HG03571 (cell line): Measurements from ENCODE around the gene SLC24A3.

Experiments used
- ATAC-seq: cut with Tn5 transposase; IDR thresholded peaks from one replicate; pipeline ENCODE4 v1.9.1; 2021; ENCODE audit not compliant: unreplicated experiment

Gene SLC24A3

DNA sequence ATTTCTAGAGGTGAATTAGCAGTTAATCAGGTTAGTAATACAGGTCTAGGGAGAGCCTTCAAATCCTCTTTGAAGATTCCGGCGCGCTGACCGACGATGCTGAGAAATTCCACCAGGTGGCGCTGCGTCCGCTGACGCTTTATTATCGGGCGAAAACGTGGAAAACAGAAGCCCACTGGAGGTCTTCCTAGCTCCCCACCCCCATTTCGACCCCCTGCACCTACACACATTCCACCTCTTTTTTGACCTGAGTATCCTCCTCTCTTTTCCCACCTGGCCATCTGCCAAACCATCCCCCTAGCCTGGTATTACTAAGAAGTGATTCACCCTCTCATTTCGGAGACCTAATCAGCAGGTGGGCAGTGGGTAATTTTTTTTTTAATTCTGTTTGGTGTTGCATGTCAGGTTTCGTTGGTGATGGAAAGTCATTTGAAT is 480.3 kb downstream of the SLC24A3 start:
- ATAC-seq, result no peak

DNA sequence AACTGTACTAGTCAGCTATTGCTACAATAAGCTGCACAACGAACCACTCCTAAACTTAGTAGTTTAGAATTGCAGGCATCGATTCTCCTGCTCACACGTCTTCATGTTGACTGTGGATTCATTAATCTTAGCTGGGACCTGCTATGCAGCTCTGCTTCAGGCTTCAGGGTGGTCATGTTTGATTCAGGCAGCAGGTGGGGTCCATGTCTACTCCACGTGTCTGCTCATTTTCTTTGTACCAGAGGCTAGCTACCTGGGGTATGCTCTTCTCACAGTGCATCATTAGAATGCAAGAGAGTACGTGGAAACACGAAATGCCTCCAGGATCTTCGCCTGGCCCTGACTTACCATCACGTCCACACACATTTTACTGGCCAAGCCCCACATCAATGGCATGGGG is 481.1 kb downstream of the SLC24A3 start:
- ATAC-seq, result no peak

DNA sequence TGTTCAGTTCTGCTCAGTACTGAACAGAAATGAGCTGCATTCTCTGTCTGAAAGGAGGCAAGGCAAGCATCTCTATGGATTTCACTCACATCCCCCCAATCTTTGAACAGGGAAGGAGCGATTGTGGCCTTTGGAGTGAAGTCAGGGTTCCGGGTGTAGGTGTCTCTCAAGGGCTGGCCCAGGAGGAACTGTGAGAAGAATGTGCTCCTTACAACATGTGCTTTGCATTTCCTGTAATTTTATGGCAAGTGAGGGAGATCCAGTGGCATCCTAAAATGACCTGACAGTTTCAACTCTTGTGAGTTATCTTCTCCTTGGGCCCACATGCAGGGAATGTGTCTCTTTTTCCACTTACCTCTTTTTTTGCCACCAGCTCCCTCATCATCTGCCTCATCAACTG is 482.6 kb downstream of the SLC24A3 start:
- no peak for ATAC-seq

DNA sequence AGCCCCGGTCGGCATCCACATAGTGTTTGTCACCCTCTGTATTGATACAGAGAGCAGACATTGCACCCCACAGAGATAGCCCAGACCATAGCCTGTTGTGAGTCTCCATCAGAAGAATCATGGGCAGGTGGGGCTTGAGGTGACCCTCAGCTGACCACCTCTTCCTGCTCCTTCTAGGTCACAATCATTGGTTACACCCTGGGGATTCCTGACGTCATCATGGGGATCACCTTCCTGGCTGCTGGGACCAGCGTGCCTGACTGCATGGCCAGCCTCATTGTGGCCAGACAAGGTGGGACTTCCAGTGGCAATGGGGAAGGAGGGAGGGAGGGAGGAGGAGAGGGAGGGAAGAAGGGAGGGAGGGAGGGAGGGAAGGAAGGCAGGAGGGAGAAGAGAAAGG is 484.2 kb downstream of the SLC24A3 start:
- no peak for ATAC-seq

DNA sequence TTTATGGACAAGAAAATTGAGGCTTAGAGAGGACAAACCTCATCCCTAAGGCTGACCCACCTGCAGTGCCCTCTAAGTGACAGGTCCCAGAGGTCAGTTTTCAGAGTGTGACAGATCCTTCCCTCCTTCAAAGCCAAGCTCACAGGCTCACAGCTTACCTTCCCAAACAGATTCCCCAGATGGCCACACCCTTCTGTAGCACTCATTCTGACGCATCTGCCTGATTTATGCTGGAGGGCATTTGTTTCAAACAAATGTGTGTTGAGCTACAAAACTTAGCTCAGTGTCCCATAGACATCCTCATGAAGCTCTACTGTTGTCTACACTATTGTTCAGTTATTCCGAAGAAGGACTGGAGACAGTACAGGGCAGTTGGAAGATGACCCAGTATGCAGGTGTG is 485.0 kb downstream of the SLC24A3 start:
- no peak for ATAC-seq

DNA sequence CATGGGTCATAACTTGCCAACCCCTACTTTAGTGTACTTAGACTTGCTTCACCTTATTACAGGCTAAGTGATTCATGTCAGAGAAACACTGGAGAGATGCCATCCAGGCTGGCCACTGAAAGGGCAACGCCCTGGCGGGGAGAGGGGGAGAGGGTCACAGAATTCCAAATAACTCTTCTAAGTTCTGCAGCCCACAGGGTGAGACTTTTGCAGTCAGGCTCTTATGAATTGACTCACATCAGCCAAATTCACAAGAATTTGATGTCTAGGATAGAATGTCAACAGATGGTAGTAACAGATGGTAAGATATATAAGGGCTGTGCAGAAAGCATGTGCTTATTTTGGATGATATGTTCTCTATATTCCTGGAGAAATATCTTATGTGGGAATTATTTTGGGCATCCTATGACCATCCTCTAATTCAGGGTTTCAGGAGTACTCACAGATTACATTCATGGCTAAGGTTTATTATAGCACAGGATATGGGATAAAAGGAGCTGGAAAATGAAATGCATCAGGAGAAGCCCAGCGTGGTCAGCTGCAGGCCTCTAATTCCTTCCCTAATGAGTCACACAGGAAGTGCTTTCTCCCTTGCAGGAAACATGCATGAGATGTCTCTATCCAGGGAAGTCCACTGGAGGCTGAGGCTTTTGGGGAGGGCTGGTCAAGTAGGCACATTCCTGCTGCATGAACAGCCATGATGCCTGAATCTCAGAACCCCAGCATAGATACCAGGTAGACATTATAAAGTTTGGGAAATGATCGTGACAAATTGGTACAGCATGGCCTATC is 486.9 kb downstream of the SLC24A3 start:
- no peak for ATAC-seq

DNA sequence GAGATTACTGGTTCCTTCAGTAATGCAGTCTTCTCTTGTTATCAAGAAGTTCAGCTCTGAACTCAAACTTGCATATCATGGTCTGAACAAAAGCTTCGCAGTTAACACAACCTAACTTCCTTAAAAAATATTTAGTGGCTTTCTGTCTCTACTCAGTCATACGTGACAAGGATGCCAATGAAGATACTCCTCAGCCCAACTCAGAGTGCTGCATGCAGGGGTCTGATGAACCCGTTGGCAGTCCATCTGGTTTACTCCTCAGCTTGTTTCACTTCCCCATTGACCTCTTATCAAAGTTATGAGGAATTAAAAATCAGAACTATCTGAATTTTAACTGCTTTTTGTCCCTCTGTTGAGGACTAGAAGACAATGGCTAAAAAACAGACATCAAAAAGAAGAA is 489.0 kb downstream of the SLC24A3 start:
- no peak for ATAC-seq

DNA sequence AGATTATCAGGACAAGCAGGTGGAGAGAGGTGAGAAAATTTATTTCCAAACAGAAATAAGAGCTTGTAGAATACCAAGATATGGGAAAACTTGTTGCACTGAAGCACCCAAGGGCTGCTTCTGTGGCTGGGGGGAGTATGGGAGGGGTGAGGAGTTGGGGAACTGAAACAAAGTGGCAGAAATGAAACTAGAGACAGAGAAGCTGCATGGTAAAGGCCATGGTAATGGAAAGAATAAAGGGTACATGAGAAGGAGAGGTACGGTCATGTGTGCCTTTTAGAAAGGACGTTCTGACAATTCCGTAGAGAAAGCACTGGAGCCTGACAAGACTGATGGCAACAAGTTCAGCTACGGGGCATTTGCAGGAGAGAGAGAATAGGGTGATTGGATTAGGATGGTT is 494.0 kb downstream of the SLC24A3 start:
- ATAC-seq, result peak; percentile 68

DNA sequence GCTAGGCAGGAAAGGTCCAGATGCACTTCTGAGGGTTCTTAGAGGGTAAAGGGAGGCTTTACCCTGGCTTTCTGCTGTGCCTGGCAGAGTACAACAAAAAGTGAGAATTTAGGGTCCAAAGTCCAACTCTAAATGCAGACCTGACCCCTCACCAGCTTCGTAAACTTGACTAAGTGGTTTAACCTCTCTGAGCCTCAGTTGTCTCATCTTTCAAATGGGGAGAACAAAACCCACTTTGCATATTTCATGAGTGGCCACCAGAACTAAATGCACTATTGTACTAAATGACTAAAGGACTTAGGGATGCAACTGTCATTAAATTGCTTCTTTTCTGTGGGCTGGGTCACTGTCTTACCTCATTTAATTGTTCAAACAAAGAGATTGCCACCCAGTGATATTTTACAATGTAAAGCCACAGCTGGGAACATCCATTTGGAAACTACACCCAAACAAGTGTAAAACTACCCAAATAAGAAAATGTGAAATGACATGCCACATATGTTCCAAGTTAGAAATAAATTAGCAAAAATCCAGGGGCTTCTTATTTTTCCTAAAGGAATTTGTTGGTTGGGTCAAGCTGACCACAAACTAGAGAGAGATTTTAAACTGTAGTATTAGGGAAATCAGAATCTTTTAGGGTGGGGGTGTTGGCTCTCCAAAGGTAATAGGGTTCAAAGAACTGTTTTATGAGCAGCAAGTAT is 497.3 kb downstream of the SLC24A3 start:
- no peak for ATAC-seq

DNA sequence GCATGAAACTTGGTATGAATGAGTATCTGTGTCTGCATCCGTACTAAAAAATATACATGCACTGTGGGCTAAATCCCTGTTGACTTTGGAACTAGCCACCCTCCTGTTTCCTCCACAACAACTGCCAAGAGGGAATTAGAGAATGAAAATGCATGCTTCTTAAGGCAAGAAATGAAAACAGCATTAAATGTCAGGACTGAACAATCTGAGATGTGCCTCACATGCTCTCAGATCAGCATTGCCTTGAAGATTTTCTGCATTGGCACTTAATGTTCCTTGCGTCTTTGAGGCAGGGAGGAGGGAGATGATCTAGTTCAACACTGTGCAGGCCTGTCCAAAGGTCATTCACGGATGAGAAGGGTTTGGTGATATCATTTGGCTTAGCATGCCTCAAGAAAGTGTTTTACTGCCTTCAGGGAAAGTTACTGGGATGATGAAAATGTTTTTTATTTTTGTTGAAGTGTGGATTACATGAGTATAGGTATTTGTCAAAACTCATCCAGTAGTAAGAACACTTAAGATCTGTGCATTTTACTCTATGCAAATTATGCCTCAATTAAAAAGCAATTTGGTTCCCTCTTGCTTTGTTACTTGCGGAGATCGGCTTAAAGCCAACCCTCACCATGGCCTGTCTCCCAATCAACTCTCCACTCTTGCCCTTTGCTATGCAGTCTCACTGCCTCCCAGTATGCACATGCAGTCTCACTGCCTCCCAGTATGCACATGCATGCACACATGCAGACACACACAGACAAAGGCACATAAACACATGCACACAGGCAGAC is 498.1 kb downstream of the SLC24A3 start:
- ATAC-seq, result no peak

DNA sequence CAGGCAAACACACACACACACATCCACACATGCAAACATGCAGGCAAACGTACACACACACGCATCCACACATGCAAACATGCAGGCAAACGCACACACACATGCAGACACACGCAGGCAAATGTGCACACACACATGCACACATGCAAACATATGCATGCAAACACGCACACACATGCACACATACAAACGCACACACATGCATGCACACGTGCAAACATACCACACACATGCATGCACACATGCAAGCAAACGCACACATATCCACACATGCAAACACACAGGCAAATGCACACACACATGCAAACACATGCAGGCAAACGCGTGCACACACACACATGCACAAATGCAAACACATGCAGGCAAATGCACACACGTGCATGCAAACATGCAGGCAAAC is 498.7 kb downstream of the SLC24A3 start:
- no peak for ATAC-seq

DNA sequence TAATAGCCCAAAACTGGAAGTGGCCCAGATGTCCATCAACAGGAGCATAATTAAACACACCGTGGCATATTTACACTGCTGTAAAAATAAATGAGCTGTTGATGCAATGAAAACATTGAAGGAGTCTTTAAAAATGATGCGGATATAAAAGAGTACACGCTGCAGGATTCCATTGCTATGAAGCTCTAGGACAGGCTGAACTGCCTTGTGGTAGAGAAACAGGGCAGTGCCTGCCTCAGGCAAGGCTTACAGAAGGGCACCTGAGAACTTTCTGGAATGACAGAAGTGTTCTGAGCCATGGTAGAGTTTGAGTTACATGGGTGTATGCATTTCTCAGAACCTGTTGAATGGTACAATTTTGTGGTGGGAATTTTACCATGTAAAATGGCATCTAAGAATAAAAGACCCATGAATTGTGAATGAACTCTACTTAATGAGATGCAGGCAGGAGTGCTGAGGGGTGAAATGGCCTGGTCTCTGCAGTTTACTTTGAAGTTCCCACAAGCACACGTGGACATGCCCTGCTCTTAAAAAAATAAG is 500.3 kb downstream of the SLC24A3 start:
- ATAC-seq, result no peak

DNA sequence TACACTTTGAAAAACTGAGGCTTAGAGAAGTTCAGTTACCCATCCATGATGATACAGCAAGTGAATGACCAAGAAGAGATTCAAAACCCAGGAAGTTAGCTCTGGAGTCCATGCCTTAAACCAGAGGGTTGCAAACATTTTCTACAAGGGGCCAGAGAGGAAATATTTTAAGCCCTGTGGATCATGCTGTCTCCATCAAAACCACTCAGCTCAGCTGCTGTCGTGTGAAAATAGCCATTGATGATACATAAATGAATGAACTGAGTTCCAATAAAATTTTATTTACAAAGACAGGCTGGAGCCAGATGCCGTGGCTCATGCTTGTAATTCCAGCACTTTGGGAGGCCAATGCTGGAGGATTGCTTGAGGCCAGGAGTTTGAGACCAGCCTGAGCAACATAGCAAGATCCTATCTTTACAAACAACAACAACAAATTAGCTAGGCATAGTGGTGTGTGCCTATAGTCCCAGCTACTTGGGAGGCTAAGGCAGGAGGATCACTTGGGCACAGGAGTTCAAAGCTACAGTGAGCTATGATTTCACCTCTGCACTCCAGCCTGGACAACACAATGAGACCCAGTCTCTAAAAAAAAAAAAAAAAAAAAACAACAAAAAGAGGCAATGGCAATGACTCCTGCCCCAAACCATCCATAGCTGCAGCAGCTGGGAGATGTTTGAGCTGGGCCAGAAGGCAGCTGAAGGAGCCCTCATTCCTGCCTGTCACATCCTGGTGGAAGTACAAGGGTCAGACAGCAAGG is 501.6 kb downstream of the SLC24A3 start:
- ATAC-seq, result no peak

DNA sequence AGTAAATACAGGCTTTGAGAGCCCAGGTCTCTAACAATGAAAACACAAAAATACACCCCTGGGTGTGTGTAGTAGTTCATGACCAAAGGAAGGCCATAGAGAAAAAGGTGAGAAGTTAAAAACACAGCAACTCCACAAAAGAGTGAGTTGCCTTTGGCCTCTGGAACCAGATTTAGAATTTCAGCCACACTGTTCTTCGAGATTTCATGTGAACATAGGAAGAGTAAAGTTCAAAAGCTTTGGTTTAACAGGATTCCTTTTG is 502.1 kb downstream of the SLC24A3 start:
- ATAC-seq, result no peak

DNA sequence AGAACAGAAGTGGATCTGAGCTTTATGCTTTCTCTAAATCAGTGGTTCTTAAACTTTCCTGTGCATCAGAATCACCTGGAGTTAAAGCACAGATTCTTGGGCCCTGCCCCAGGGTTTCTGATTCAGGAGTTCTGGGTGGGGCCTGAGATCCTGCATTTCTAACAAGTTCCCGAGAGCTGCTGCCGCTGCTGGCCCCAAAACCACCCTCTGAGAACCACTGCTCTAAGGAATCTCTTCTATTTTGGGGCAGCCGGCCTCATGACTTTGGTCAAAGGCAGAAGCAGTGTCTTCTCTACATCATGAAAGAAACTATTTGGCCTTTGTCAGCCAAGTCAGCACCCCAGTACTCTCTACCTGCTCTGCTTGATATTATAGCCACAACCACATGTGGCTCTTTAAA is 503.5 kb downstream of the SLC24A3 start:
- ATAC-seq, result no peak

DNA sequence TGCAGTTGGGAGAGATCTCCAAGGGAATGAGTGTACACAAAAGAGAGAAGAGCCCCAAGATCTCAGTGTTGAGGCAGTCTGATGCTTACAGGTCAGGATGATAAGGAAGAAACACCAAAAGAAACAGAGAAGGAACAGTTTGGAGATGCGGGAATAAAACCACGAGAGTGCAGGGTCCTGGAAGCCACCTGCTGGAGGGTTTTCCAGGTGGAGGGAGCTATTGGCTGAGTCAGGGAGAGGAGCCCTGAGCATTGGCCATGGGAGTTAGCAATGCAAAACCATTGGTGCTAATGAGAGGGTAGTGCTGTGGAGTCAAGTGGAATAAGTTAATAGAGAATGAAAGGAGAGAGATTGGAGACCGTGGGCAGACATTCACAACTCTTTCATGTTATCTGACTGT is 506.4 kb downstream of the SLC24A3 start:
- ATAC-seq, result no peak

DNA sequence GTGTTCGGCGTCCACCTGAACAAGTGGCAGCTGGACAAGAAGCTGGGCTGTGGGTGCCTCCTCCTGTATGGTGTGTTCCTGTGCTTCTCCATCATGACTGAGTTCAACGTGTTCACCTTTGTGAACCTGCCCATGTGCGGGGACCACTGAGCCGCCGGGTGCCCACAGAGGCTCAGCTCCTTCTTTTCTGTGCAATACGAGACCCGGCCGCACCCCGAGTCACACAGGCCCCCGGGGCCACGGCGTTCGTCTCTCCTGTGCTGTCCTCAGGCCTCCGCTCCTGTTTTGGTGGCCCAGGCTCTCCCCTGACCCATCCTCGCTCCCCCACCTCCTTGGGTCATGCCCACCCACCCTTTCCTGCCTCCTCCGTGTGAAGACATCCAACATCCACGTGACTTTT is 508.5 kb downstream of the SLC24A3 start:
- ATAC-seq, result no peak

DNA sequence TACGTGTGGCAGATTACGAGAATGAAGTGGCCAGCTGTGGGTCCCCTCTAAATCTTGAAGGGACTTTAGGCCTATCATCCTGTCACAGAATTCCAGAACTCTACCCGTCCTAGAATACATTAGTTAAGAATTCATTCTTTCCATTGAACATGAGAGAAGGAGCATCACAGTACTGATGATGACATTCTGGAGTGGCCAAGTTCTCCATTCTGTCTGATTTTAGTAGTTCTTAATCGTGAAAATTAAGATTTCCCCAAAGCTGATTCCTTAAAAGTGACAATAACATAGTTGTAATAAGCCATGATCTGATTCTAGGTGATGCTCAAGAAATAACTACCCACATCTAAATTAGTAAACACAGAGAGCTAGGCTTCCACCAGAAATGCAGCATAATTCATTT is 510.6 kb downstream of the SLC24A3 start:
- ATAC-seq, result no peak

DNA sequence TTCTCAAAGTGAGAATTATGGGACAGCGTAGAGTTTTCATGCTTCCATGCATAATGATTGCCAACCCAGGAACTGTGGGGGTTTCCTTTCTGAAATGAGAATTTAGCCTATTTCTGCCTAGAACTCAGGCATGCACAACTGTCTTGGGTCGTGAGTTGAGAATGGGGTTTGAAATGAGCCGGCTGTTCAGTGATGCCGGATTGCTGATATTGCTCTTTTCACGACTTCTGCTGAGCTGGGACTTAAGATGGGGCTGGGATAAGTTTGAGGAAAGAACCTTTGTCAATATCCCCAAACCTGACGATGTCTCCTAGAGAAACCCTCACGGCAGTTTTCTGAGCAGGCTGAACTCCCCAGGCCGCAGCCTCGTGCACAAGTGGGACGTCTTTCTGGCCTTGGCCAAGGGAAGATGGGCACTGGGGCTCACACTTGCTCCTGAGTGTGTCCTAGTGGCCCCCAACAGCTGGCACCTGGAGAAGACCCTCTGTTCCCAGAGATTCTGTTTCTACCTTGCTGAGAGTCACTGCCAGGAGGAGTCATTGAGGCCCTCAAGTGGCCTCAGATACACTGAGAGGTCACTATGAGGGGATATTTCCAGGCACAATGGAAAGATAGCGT is 511.5 kb downstream of the SLC24A3 start:
- no peak for ATAC-seq

DNA sequence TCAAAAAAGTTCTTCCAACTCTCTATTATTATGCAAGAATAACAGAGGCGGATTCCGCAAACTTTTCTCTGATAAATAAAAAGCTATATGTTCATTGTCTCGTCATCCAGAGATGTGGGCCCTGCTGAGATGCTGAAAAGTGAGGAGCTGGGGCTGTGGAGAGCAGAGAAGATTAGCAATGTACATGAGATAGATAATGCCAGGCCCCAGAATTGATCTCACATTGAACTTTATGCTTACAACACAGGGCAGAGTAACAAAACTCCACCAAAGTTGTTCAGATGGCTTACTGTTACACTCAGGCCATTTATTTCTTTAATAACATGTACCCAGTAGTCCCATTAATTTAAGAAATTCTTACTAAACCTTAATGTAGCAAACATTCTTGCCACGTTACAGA is 512.9 kb downstream of the SLC24A3 start:
- ATAC-seq, result no peak
